Activated CD4-positive, CD25-positive, alpha-beta regulatory T cell treated with anti-CD3 and anti-CD28 coated beads, Interleukin-2, amount 50 U/mL, for 24 hours (primary cell): ENCODE results near the gene HS3ST6.
"Not testable (repeated sequence)": the region's sequence is repeated elsewhere in the genome, so short reads cannot be mapped to it uniquely, and the experiment has no call there.

ENCODE experiments used
- ATAC-seq, 2 donors: fragments of 150-1000 bp; cut with Tn5 transposase; one replicate each; pipeline ENCODE4 v1.10.0; 2021; ENCODE audit warnings: mild to moderate bottlenecking in 1 of 2, moderate library complexity in 1 of 2

HS3ST6 gene

GRCh38 chr16:1924095-1924494, 5.9 kb upstream of the HS3ST6 start:
- no peak for ATAC-seq

GRCh38 chr16:1923299-1924034, 5.3 kb upstream of the HS3ST6 start:
- ATAC-seq, result peak in 1 of 2 donors; percentile 25

GRCh38 chr16:1922357-1922756, 4.1 kb upstream of the HS3ST6 start:
- ATAC-seq, result no peak

- peak in 1 of 2 donors; percentile 51 for ATAC-seq
These were observed 2.5 kb upstream of the HS3ST6 start for GRCh38 chr16:1920727-1921171.

GRCh38 chr16:1920122-1920521, 1.9 kb upstream of the HS3ST6 start:
- ATAC-seq, result not testable (repeated sequence)

- ATAC-seq, result no peak
These were observed 1.2 kb upstream of the HS3ST6 start for GRCh38 chr16:1919327-1919998.

- ATAC-seq, result no peak
These were observed 407 bp downstream of the HS3ST6 start for GRCh38 chr16:1917665-1918350.

- no peak for ATAC-seq
These were observed 1.1 kb downstream of the HS3ST6 start for GRCh38 chr16:1917056-1917664.

GRCh38 chr16:1916640-1916990, 1.6 kb downstream of the HS3ST6 start:
- ATAC-seq, result no peak

- ATAC-seq, result no peak
These were observed 2.2 kb downstream of the HS3ST6 start for GRCh38 chr16:1915732-1916639.

GRCh38 chr16:1914988-1915387, 3.2 kb downstream of the HS3ST6 start:
- no peak for ATAC-seq

GRCh38 chr16:1914084-1914608, 4.1 kb downstream of the HS3ST6 start:
- ATAC-seq, result no peak

- no peak for ATAC-seq
These were observed 4.7 kb downstream of the HS3ST6 start for GRCh38 chr16:1913327-1914083.

GRCh38 chr16:1912215-1912543, 6.0 kb downstream of the HS3ST6 start:
- ATAC-seq, result no peak

GRCh38 chr16:1911467-1912214, 6.6 kb downstream of the HS3ST6 start:
- ATAC-seq, result no peak

GRCh38 chr16:1909561-1910231, 8.5 kb downstream of the HS3ST6 start:
- no peak for ATAC-seq

GRCh38 chr16:1908983-1909382, 9.2 kb downstream of the HS3ST6 start:
- ATAC-seq, result no peak

GRCh38 chr16:1908184-1908583, 10.0 kb downstream of the HS3ST6 start:
- no peak for ATAC-seq

GRCh38 chr16:1907226-1907860, 10.9 kb downstream of the HS3ST6 start:
- ATAC-seq, result no peak

- ATAC-seq, result no peak
These were observed 11.4 kb downstream of the HS3ST6 start for GRCh38 chr16:1906846-1907165.
